A673 (cell line): ENCODE data around the gene DPF3.

Experiments used
- EZH2 ChIP-seq: fragments of 200-600 bp; sonication (generic); IDR thresholded peaks from 2 replicates; pipeline ENCODE4 v1.6.1; 2017; ENCODE audit warnings: borderline replicate concordance, low read depth, mild to moderate bottlenecking, mixed read lengths, antibody characterized with exemption, low read length; ENCODE audit not compliant: poor library complexity, severe bottlenecking
- TF ChIP-seq, protein P1 (sequence below): fragments of 300-800, 200-600 bp; sonication (generic); conservative IDR thresholded peaks from 2 replicates; pipeline ENCODE4 v1.5.1; 2017; ENCODE audit warnings: low read depth, mild to moderate bottlenecking, antibody characterized with exemption, low read length, moderate library complexity, mixed read lengths

DNA sequence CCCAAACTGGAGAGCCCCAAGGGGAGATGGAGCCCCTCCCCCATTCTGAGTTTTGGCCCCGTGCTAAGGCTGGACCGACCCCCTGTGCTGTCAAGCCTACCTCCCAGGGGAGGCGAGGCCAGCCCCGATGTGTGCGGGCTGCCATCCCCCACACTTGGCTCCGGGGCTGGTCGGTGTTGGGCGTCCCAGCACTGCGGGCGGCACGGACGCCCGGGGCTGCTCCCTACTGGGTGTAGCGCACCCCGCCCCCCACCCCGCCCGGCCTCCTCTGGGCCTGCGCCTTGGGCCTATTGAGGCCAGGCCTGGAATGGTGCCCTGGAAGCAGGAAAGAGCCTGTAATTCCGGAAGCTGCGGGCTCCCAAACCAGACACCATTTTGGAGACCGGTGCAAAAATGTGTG is 35.0 kb upstream of the DPF3 start:
- TF ChIP-seq EZH2: no peak
- TF ChIP-seq, protein P1, sequence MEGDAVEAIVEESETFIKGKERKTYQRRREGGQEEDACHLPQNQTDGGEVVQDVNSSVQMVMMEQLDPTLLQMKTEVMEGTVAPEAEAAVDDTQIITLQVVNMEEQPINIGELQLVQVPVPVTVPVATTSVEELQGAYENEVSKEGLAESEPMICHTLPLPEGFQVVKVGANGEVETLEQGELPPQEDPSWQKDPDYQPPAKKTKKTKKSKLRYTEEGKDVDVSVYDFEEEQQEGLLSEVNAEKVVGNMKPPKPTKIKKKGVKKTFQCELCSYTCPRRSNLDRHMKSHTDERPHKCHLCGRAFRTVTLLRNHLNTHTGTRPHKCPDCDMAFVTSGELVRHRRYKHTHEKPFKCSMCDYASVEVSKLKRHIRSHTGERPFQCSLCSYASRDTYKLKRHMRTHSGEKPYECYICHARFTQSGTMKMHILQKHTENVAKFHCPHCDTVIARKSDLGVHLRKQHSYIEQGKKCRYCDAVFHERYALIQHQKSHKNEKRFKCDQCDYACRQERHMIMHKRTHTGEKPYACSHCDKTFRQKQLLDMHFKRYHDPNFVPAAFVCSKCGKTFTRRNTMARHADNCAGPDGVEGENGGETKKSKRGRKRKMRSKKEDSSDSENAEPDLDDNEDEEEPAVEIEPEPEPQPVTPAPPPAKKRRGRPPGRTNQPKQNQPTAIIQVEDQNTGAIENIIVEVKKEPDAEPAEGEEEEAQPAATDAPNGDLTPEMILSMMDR: no peak
